ENCODE data around the gene FRAT2. TPM values are rescaled to one million over a fixed set of nuclear protein-coding genes. Genes with fewer than 3 reads are reported as not detected.

Gene FRAT2
- total and polyA plus RNA-seq, 2 of the 13 experiments (the other 11 are each of a cell fraction or from before 2014, with no cell fraction given) = 7.2 to 14.1 TPM

DNA sequence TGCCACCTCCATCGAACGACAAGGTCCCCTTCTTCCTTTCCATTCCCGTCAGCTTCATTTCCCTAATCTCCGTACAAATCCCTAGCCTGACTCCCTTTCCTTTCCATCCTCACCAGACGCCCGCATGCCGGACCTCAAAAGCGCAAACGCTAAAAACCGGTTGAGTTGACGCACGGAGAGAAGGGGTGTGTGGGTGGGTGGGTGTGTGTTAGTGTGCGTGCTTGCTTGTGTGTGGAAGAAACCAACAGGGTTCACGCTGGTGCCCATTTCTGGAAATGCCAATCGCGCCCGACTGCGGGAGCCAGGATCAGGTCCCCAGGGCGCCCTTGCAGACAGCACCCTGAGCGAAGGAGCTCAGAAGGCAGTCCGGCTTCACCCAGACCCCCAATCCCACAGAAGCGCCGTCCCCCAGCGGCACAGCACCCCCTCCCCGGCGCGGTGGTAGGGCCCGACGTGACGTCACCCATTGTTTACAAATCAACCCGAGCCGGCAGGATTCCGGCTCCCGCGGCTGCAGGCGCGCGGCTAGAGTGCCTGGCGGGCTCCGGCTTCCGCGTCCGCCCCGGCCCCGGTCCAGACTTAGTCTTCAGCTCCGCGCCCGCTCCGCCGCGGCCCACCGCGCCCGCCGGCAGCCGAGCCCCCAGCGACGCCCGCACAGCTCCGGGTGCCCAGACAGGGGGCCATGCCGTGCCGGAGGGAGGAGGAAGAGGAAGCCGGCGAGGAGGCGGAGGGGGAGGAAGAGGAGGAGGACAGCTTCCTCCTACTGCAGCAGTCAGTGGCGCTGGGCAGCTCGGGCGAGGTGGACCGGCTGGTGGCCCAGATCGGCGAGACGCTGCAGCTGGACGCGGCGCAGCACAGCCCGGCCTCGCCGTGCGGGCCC, 15.5 kb downstream of the FRAT2 start, which contains the start of gene FRAT1 (continued):
- TF ChIP-seq PAXIP1 (CRISPR knock-in tag; conservative IDR thresholded peaks at IDR 0.05) = 0 out of 2 replicates have a peak, but pooled peaks have one; percentile 40
- 0 out of 2 replicates have a peak, but pooled peaks have one; percentile 48 for TF ChIP-seq ZNF431 (CRISPR knock-in tag; IDR thresholded peaks at IDR 0.05; ENCODE audit: borderline replicate concordance, low read depth)
- no peak for TF ChIP-seq FOXA1 (IDR thresholded peaks at IDR 0.05)
- peak; percentile 75 for TF ChIP-seq FOXA1 (CRISPR knock-in tag; IDR thresholded peaks at IDR 0.05)
- TF ChIP-seq NFYC (CRISPR knock-in tag; IDR thresholded peaks at IDR 0.05) = no peak
- no peak for TF ChIP-seq HNRNPUL1 (IDR thresholded peaks at IDR 0.05; ENCODE audit: low read depth, low read length)
- no peak for TF ChIP-seq USF2 (IDR thresholded peaks at IDR 0.05; ENCODE audit: low read depth, low read length)
- TF ChIP-seq USF2 (CRISPR knock-in tag; IDR thresholded peaks at IDR 0.05; ENCODE audit: borderline replicate concordance) = no peak
- no peak for TF ChIP-seq ZNF557 (CRISPR knock-in tag; IDR thresholded peaks at IDR 0.05)
- no peak for TF ChIP-seq ZBTB39 (CRISPR knock-in tag; IDR thresholded peaks at IDR 0.05)
- TF ChIP-seq ZNF124 (CRISPR knock-in tag; IDR thresholded peaks at IDR 0.05) = no peak
- TF ChIP-seq ARID5B (CRISPR knock-in tag; IDR thresholded peaks at IDR 0.05) = no peak
- TF ChIP-seq NBN (conservative IDR thresholded peaks at IDR 0.05) = no peak
- TF ChIP-seq, protein P1, sequence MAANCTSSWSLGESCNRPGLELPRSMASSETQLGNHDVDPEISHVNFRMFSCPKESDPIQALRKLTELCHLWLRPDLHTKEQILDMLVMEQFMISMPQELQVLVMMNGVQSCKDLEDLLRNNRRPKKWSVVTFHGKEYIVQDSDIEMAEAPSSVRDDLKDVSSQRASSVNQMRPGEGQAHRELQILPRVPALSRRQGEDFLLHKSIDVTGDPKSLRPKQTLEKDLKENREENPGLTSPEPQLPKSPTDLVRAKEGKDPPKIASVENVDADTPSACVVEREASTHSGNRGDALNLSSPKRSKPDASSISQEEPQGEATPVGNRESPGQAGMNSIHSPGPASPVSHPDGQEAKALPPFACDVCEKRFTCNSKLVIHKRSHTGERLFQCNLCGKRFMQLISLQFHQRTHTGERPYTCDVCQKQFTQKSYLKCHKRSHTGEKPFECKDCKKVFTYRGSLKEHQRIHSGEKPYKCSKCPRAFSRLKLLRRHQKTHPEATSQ (CRISPR knock-in tag; IDR thresholded peaks at IDR 0.05; ENCODE audit: borderline replicate concordance) = no peak
- peak; percentile 41 for TF ChIP-seq TEAD3 (CRISPR knock-in tag; optimal IDR thresholded peaks at IDR 0.05; ENCODE audit: borderline replicate concordance)
- no peak for TF ChIP-seq HNF4A (CRISPR knock-in tag; IDR thresholded peaks at IDR 0.05)
